ENCODE data around the gene LYL1. TPM values are rescaled to one million over a fixed set of nuclear protein-coding genes. Genes with fewer than 3 reads are reported as not detected.

The LYL1 gene
- total RNA-seq, 2 experiments from 2014 or later = 2.0 to 2.5 TPM

DNA sequence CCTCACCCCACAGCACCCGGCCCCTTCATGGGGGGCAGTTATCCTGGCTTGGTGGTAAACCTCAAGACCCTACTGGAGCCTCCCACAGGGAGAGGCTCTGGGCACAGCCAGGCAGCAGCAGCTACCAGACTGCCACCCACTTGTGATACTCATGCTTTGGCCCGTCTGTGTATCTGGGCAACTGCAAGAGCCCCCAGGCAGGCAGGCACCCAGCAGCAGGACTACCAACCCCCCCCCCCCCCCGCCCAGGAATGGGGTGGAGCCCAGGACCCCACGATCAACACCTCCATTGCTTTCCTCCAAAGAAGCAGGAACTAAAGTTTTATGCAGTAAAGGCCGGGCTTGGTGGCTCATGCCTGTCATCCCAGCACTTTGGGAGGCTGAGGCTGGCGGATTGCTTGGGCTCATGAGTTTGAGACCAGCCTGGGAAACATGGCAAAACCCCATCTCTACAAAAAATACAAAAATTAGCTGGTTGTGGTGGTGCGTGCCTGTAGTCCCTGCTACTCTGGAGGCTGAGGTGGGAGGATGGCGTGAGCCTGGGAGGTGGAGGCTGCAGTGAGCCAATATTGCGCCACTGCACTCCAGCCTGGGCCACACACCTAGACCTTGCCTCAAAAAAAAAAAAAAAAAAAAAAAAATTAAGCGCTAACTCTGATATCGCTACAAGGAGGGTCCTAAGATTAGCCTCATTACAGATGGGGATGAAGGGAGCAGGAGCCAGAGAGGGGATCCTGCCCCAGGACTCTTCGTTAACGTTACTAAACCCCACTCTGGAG is 1.1 kb upstream of the LYL1 start:
- ATAC-seq = no peak
- intact Hi-C loops (cut with DNase I, micrococcal nuclease) = loop anchor here (1.0 to 5.0 kb wide), 5 partner anchors 13 to 159 kb away; partner anchors contain the start of genes IER2 (in 2 of the 2), STX10 (in 2 of the 2) and TRMT1 (in 1 of the 2)
- no peak overlapping the region for H3K27ac Mint-ChIP-seq
- peaks cover 11% of the 10 kb centered on the region for H3K36me3 Mint-ChIP-seq (ENCODE audit: low read depth)
- ChIA-PET CTCF (interaction anchor here (0.7 to 3.7 kb wide), 16 partner anchors 9 to 159 kb away, joined by 3 to 27 read pairs (median 5); partner anchors contain the start of gene NACC1), POLR2A (no interaction called here)
- peaks cover 2% of the 10 kb centered on the region for H3K27me3 Mint-ChIP-seq
- H3K9me3 Mint-ChIP-seq (ENCODE audit: low read depth) = no peaks in the 10 kb centered on the region
- DNase-seq = no peak
- peaks cover 37% of the 10 kb centered on the region for H3K4me1 Mint-ChIP-seq
- peak overlapping the region; percentile 78 for H3K4me3 Mint-ChIP-seq

DNA sequence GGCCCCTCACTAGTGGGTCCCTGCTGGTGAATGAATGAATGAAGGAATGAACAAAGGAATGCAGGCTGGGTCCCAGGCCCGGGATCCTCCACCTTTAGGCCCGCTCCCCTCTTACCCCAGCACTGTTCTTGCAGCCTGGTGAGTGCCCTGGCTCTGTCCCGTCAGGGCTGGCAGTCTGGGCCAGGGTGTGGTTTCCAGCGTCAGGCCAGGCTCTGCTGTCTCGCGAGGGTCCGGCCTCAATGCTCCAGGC is 317 bp downstream of the LYL1 start:
- ChIA-PET CTCF (interaction anchor here (0.6 kb wide), 1 partner anchor 72 kb away, joined by 3 read pairs; no protein-coding TSS in a partner anchor), POLR2A (no interaction called here)
- H3K27ac Mint-ChIP-seq = no peak overlapping the region
- peaks cover 47% of the 10 kb centered on the region for H3K4me1 Mint-ChIP-seq
- peaks cover 8% of the 10 kb centered on the region for H3K36me3 Mint-ChIP-seq (ENCODE audit: low read depth)
- no peaks in the 10 kb centered on the region for H3K9me3 Mint-ChIP-seq (ENCODE audit: low read depth)
- intact Hi-C loops (cut with DNase I, micrococcal nuclease) = loop anchor here in 1 of 2 experiments (5.0 kb wide), 1 partner anchor 160 kb away; no protein-coding TSS in a partner anchor
- peak overlapping the region; percentile 62 for H3K4me3 Mint-ChIP-seq
- peaks cover 13% of the 10 kb centered on the region for H3K27me3 Mint-ChIP-seq
- ATAC-seq (no peak), DNase-seq (no peak)

DNA sequence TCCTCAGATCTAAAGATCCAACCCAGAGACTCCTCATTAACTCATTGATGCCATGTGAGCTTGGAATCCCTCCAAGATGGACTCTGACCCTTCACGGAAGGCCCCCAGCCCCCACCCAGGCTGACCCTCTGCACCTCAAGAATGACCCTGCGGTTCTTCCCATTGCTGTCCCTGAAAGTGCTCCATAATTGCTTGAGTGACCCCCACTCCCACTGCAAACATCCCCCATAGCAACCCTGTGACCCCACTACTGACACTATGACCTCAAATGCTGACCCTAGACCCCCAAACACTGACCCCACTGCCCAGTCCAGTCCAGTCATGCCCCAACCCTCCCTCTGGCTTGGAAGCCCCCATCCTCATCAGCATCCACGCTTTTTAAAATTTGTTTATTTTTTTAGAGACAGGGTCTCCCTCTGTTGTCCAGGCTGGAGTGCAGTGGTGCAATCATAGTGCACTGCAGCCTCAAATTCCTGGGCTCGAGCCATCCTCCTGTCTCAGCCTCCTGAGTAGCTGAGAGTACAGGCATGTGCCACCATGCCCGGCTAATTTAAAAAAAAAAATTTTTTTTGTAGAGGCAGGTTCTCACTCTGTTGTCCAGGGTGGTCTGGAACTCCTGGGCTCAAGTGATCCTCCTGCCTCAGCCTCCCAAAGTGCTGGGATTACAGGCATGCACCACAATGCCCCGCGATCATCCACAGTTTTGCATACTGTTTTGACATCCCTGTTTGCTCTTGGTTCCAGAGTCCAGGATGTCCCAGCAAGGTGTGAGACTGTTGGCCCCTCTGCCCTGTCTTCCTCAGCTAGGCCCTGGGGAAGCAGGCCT is 855 bp downstream of the LYL1 start:
- H3K4me3 Mint-ChIP-seq = peak overlapping the region; percentile 62
- ChIA-PET POLR2A (interaction anchor here (0.6 kb wide), 1 partner anchor 367 kb away, joined by 3 read pairs; the partner anchor contains the start of gene TRIR), CTCF (interaction anchor here (0.6 to 2.4 kb wide), 3 partner anchors 9 to 136 kb away, joined by 3 to 10 read pairs (median 3); no protein-coding TSS in a partner anchor)
- ATAC-seq = no peak
- H3K9me3 Mint-ChIP-seq (ENCODE audit: low read depth) = no peaks in the 10 kb centered on the region
- intact Hi-C loops (cut with DNase I, micrococcal nuclease) = loop anchor here (2.0 to 5.0 kb wide), 2 partner anchors 15 to 160 kb away; partner anchors contain the start of gene TRMT1 (in 1 of the 2)
- peaks cover 17% of the 10 kb centered on the region for H3K27me3 Mint-ChIP-seq
- peaks cover 51% of the 10 kb centered on the region for H3K4me1 Mint-ChIP-seq
- peak overlapping the region; percentile 37 for H3K27ac Mint-ChIP-seq
- H3K36me3 Mint-ChIP-seq (ENCODE audit: low read depth) = peaks cover 7% of the 10 kb centered on the region
- DNase-seq = no peak

DNA sequence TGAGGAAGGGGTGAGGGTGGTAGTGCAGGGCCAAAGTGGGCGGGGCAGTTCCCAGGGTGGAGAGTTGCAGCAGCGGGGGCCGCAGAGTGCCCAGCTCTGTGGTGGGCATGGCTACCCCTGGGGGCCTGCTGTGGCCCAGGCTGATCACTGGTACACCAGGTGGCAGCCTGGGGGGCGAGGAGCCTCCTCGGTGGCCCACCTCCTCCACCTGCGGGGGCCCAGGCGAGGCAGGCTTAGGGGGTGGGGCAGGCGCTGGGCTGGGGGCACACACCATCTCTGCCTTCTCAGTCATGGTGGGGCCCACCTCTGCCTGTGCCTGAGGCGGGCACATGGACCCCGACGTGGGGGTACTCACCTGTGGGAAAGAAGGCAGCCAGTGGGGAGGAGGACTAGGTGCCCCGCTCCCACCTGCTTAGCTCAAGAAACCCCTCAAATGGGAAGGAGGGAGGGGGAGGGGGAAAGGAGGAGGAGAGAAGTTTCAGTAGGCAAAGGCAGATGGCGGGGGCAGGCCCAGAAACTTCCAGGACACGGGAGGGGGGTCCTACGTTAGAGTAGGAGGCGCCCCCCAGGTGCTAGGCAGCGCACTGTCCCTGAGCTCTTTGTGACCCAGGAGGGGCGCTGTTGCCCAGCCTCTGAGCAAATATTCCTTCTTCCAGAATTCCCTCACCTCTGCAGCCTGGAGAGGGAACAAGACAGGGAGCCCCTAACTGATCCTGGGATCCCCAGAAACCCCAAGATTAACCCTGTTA is 1.6 kb downstream of the LYL1 start:
- H3K27me3 Mint-ChIP-seq = peaks cover 24% of the 10 kb centered on the region
- H3K4me1 Mint-ChIP-seq = peaks cover 52% of the 10 kb centered on the region
- peak overlapping the region; percentile 62 for H3K4me3 Mint-ChIP-seq
- H3K27ac Mint-ChIP-seq = peak overlapping the region; percentile 37
- no peaks in the 10 kb centered on the region for H3K9me3 Mint-ChIP-seq (ENCODE audit: low read depth)
- ATAC-seq (no peak), DNase-seq (no peak)
- H3K36me3 Mint-ChIP-seq (ENCODE audit: low read depth) = peaks cover 7% of the 10 kb centered on the region
- intact Hi-C loops (cut with DNase I, micrococcal nuclease) = loop anchor here (1.0 to 5.0 kb wide), 3 partner anchors 16 to 161 kb away; partner anchors contain the start of gene TRMT1 (in 1 of the 2)
- ChIA-PET CTCF (interaction anchor here (0.5 to 2.4 kb wide), 5 partner anchors 10 to 136 kb away, joined by 3 to 10 read pairs (median 4); no protein-coding TSS in a partner anchor), POLR2A (interaction anchor here (0.6 to 0.9 kb wide), 3 partner anchors 63 to 782 kb away, joined by 3 to 5 read pairs (median 3); partner anchors contain the start of gene TRIR)

DNA sequence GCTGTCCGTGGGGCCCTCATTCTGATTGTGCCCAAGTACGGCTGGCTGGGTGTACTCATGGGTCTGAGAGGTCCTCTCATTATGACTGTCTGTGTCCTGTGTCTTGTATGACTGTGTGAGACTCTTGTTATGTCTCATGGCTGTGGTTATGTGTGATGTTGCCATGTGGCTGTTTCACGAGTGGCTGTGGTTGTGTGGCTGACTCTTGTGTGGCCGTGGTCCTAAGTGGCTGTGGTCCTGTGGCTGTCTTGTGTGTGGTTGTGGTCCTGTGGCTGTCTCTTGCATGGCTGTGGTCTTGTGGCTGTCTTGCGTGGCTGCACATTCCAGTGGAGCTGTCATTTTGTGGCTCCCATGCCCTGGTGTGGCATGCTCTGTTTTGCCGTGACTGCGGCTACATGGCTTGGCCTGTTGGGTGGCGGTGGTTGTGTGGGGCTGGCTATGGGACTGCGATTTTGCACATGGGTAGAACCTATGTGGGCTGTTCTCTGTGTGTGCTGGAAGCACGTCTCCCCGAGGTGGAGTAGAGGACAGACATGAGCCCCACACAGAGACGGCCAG is 2.5 kb downstream of the LYL1 start:
- Mint-ChIP-seq H3K4me1 (peaks cover 56% of the 10 kb centered on the region), H3K27me3 (peaks cover 27% of the 10 kb centered on the region), H3K36me3 (ENCODE audit: low read depth) (peaks cover 7% of the 10 kb centered on the region), H3K4me3 (peak overlapping the region; percentile 49), H3K27ac (peak overlapping the region; percentile 85), H3K9me3 (ENCODE audit: low read depth) (no peaks in the 10 kb centered on the region)
- intact Hi-C loops (cut with DNase I, micrococcal nuclease) = loop anchor here (1.0 to 5.0 kb wide), 3 partner anchors 17 to 162 kb away; partner anchors contain the start of gene TRMT1 (in 1 of the 2)
- CTCF ChIA-PET = interaction anchor here (0.5 to 2.4 kb wide), 6 partner anchors 32 to 135 kb away, joined by 3 to 10 read pairs (median 4); no protein-coding TSS in a partner anchor
- POLR2A ChIA-PET = interaction anchor here (0.9 to 1.0 kb wide), 2 partner anchors 55 to 64 kb away, joined by 3 to 4 read pairs; no protein-coding TSS in a partner anchor
- peak; percentile 84 for DNase-seq
- peak; percentile 72 for ATAC-seq

DNA sequence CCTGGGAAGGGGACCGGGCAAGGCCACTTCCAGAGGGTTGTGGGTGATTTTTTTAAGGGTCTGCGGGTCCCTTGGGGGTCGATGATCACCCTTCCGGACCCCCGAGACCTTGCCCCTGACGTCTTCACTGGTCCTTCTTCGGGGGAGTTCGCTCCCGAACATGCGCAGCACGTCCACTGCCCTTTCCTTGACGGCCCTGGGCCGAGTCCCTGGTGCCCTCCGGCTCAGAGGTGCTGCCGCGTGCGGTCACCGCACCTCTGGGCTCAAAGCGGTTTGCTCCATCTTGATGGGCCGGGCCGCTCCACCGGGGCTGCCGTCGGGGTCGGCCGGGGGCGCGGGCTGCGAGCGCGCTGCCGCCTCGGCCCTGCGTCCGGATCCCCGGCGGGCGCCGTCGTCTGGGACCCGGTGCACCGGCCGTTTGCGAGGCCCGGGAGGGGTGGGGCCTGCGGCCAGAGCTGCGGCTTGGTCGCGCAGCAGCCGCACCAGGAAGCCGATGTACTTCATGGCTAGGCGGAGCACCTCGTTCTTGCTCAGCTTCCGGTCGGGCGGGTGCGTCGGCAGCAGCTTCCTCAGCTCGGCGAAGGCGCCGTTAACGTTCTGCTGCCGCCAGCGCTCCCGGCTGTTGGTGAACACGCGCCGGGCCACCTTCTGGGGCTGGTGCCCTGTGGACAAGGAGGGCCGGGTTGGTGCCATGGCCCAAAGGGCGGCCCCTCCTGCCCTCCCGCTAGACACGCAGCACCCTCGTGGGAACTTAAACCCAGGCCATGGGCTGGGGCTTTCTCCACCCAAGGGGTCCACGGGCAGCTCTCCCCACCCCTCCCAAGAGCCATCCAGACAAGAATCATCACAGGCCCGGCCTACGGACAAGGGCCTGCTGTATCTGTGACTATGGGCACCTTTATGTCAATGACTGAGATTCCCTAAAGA is 3.3 kb downstream of the LYL1 start:
- Mint-ChIP-seq H3K36me3 (ENCODE audit: low read depth) (peaks cover 5% of the 10 kb centered on the region), H3K27me3 (peaks cover 32% of the 10 kb centered on the region), H3K27ac (peak overlapping the region; percentile 85), H3K4me3 (peak overlapping the region; percentile 65), H3K9me3 (ENCODE audit: low read depth) (no peaks in the 10 kb centered on the region), H3K4me1 (peaks cover 54% of the 10 kb centered on the region)
- CTCF ChIA-PET = interaction anchor here (0.5 to 2.4 kb wide), 7 partner anchors 33 to 321 kb away, joined by 3 to 10 read pairs (median 4); no protein-coding TSS in a partner anchor
- peak; percentile 61 for ATAC-seq
- intact Hi-C loops (cut with DNase I, micrococcal nuclease) = loop anchor here in 1 of 2 experiments (1.0 to 5.0 kb wide), 3 partner anchors 53 to 265 kb away; partner anchors contain the start of genes KLF1 and RTBDN
- POLR2A ChIA-PET = interaction anchor here (0.9 to 1.0 kb wide), 2 partner anchors 56 to 65 kb away, joined by 3 to 4 read pairs; no protein-coding TSS in a partner anchor
- peak; percentile 89 for DNase-seq

DNA sequence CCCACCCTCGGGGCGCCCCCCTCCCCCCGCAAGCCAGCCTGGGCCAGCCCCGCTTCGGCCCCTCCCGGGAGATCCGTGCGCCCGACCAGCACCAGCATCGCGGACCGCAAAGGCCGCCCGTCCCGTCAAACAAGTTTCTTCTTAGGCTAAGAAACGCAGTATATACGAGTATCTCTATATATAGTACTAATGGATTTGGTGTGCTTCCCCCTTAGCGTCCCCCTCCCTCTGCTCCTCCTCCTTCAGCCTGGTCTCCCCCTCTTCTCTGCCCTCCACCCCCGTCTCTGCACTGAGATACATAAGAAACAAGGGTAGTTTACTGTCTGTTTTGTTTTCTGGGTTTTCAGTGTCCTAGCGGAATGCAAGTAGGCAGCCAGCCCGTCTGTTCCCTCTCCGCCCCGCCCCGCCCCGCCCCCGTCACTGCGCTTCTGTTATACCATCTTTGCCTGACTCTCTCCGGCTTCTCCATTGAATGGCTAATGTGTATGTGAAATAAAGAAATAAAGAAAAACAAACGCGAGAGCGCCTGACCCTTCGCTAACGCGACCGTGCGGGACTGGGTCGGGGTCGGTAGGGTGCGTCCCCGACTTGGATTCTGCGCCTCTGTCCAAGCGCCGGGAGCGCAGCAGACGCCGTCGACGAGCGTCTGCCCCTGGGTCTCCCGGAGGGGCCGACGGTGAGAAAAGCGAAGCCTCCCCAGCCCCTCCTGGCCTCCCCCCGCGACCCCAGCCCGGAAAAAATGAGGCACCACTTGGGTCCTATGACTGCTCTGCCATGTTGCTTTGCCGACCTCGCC is 4.2 kb downstream of the LYL1 start:
- Mint-ChIP-seq H3K27ac (no peak overlapping the region), H3K4me1 (peaks cover 54% of the 10 kb centered on the region), H3K36me3 (ENCODE audit: low read depth) (peaks cover 5% of the 10 kb centered on the region), H3K4me3 (peak overlapping the region; percentile 65), H3K27me3 (peaks cover 32% of the 10 kb centered on the region), H3K9me3 (ENCODE audit: low read depth) (no peaks in the 10 kb centered on the region)
- intact Hi-C loops (cut with DNase I, micrococcal nuclease) = loop anchor here in 1 of 2 experiments (1.0 to 5.0 kb wide), 4 partner anchors 54 to 264 kb away; partner anchors contain the start of genes KLF1 and RTBDN
- CTCF ChIA-PET = no interaction called here
- POLR2A ChIA-PET = no interaction called here
- no peak for ATAC-seq
- DNase-seq = peak; percentile 54

DNA sequence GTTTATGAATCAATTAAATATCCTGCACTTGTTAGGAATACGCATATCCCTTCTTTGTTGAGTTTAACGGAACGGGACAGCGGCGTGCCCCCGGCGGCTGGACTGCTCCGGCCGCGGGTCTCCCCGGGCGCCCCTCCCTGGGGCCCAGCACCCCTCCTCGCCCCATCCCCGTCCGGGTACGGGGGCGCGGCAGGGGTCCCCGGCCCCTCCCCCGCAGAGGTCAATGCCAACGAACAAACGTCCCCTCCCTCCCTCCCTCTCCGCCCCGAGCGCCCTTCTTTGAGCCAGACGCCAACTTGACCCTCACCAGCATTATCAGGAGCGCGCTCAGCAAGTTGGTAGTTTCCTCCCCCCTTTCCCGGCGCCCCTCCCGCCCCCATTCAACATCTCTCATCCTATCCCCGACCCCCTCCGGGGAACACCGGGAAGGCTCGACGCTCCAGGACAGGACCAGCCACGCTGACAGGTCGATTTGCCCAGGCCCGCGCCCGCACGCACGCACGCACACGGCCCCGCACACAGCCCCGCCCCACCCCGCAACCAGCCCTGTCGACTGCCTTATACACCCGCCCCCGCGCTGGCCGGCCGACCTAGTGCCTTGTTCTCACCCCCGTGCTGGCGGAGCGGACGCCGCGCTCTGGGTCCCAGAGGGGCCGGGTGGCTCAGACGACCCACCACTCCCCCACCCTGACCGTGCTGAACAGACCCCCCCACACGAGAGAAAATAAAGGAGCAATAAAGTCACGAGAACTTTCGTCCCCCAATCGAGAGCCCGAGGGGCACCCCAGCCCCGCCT is 5.0 kb downstream of the LYL1 start:
- intact Hi-C loops (cut with DNase I, micrococcal nuclease) = loop anchor here in 1 of 2 experiments (1.0 to 5.0 kb wide), 3 partner anchors 84 to 263 kb away; partner anchors contain the start of genes KLF1 and RTBDN
- no peaks in the 10 kb centered on the region for H3K9me3 Mint-ChIP-seq (ENCODE audit: low read depth)
- peak; percentile 57 for DNase-seq
- no peak for ATAC-seq
- CTCF ChIA-PET = interaction anchor here (5.7 kb wide), 1 partner anchor 120 kb away, joined by 98 read pairs; no protein-coding TSS in a partner anchor
- H3K4me3 Mint-ChIP-seq = peak overlapping the region; percentile 38
- H3K27me3 Mint-ChIP-seq = peaks cover 32% of the 10 kb centered on the region
- H3K4me1 Mint-ChIP-seq = peaks cover 48% of the 10 kb centered on the region
- POLR2A ChIA-PET = no interaction called here
- H3K27ac Mint-ChIP-seq = no peak overlapping the region
- H3K36me3 Mint-ChIP-seq (ENCODE audit: low read depth) = peaks cover 5% of the 10 kb centered on the region
